GM12874 (cell line): ENCODE measurements around the gene KANSL1L.

Experiments
- CTCF ChIP-seq: IDR thresholded peaks from 2 replicates; pipeline ENCODE4 v1.5.1; 2011; ENCODE audit warnings: low read depth, mild to moderate bottlenecking, control low read depth, low read length, moderate library complexity; ENCODE audit not compliant: insufficient read depth

The KANSL1L gene

GRCh38 chr2:210170196-210170445, 1.1 kb downstream of the KANSL1L start:
- TF ChIP-seq CTCF, result no peak

GRCh38 chr2:210169516-210170195, 1.6 kb downstream of the KANSL1L start:
- TF ChIP-seq CTCF, result no peak

GRCh38 chr2:210167227-210167626, 4.0 kb downstream of the KANSL1L start:
- TF ChIP-seq CTCF, result no peak

GRCh38 chr2:210162466-210163124, 8.6 kb downstream of the KANSL1L start:
- TF ChIP-seq CTCF, result no peak

- no peak for TF ChIP-seq CTCF
Measured at GRCh38 chr2:210159059-210159458, 12.2 kb downstream of the KANSL1L start.

- no peak for TF ChIP-seq CTCF
Measured at GRCh38 chr2:210158236-210158635, 13.0 kb downstream of the KANSL1L start.

- no peak for TF ChIP-seq CTCF
Measured at GRCh38 chr2:210157526-210157925, 13.7 kb downstream of the KANSL1L start.
